Measurements from ENCODE around the gene NCBP2L.

GRCh38 chrX:107750861-107751445, 26.6 kb upstream of the NCBP2L start:
- TF ChIP-seq EZH2 (IDR thresholded peaks at IDR 0.05; ENCODE audit: borderline replicate concordance) (no peak), CTCF (IDR thresholded peaks at IDR 0.05; ENCODE audit: poor library complexity) (no peak)

Data from hepatocyte (in vitro differentiated cells).